Trophoblast cell (in vitro differentiated cells and primary cell): ENCODE data around the gene NDUFV1.

Experiments
- DNase-seq, 2 donors: peaks; one replicate each; pipeline ENCODE4 v3.0.0-alpha.2; 2016
- H2AFZ ChIP-seq: 2 replicates; pipeline ENCODE4 v1.6.1; 2013; ENCODE audit warnings: low read length, moderate library complexity, mild to moderate bottlenecking; ENCODE audit not compliant: insufficient read depth, poor library complexity
- H2AK5ac ChIP-seq: 2 replicates; pipeline ENCODE4 v1.6.1; 2013; ENCODE audit warnings: mild to moderate bottlenecking, low read length
- H2BK120ac ChIP-seq: 2 replicates; pipeline ENCODE4 v1.6.1; 2013; ENCODE audit warnings: low read length, mild to moderate bottlenecking, moderate library complexity; ENCODE audit not compliant: insufficient read depth, poor library complexity
- H2BK12ac ChIP-seq: 2 replicates; pipeline ENCODE4 v1.6.1; 2013; ENCODE audit warnings: mild to moderate bottlenecking, low read length, moderate library complexity
- H2BK5ac ChIP-seq: 2 replicates; pipeline ENCODE4 v1.6.1; 2013; ENCODE audit warnings: low read length, low read depth, moderate library complexity, mild to moderate bottlenecking; ENCODE audit not compliant: poor library complexity
- H3K14ac ChIP-seq: 2 replicates; pipeline ENCODE4 v1.6.1; 2013; ENCODE audit warnings: mild to moderate bottlenecking, low read length
- H3K18ac ChIP-seq: 2 replicates; pipeline ENCODE4 v1.6.1; 2013; ENCODE audit warnings: mild to moderate bottlenecking, low read length
- H3K23ac ChIP-seq: 2 replicates; pipeline ENCODE4 v1.6.1; 2013; ENCODE audit warnings: low read length
- H3K27ac ChIP-seq: 2 replicates; pipeline ENCODE4 v1.5.1; 2013; ENCODE audit warnings: low read depth, mild to moderate bottlenecking, inconsistent platforms, low read length, moderate library complexity
- H3K27me3 ChIP-seq: 2 replicates; pipeline ENCODE4 v1.6.1; 2013; ENCODE audit warnings: inconsistent platforms, mild to moderate bottlenecking, low read length, moderate library complexity; ENCODE audit not compliant: insufficient read depth
- H3K36me3 ChIP-seq, 2 experiments: 1 replicate in 1 of 2; 2 replicates in 1 of 2; pipeline ENCODE4 v1.6.1; 2013; ENCODE audit warnings: low read length in 2 of 2, mild to moderate bottlenecking in 2 of 2, moderate library complexity in 1 of 2; ENCODE audit not compliant: insufficient read depth in 2 of 2, control insufficient read depth in 1 of 2
- H3K4ac ChIP-seq: 2 replicates; pipeline ENCODE4 v1.6.1; 2013; ENCODE audit warnings: low read depth, mild to moderate bottlenecking, low read length, moderate library complexity
- H3K4me1 ChIP-seq, 2 experiments: 1 replicate in 1 of 2; 2 replicates in 1 of 2; pipeline ENCODE4 v1.6.1; 2013; ENCODE audit warnings: low read length in 2 of 2, mild to moderate bottlenecking in 2 of 2, moderate library complexity in 1 of 2; ENCODE audit not compliant: insufficient read depth in 2 of 2, control insufficient read depth in 1 of 2
- H3K4me2 ChIP-seq: 2 replicates; pipeline ENCODE4 v1.6.1; 2013; ENCODE audit warnings: inconsistent platforms, mild to moderate bottlenecking, low read length, moderate library complexity
- H3K4me3 ChIP-seq: 2 replicates; pipeline ENCODE4 v1.5.1; 2013; ENCODE audit warnings: mild to moderate bottlenecking, low read depth, low read length, inconsistent platforms
- H3K79me1 ChIP-seq: one replicate; pipeline ENCODE4 v1.6.1; 2013; ENCODE audit warnings: low read length
- H3K79me2 ChIP-seq: 2 replicates; pipeline ENCODE4 v1.6.1; 2013; ENCODE audit warnings: low read length, mild to moderate bottlenecking; ENCODE audit not compliant: control insufficient read depth, insufficient read depth, poor library complexity
- H3K9ac ChIP-seq: 2 replicates; pipeline ENCODE4 v1.6.1; 2013; ENCODE audit warnings: mild to moderate bottlenecking, low read length
- H3K9me3 ChIP-seq: 2 replicates; pipeline ENCODE4 v1.6.1; 2013; ENCODE audit warnings: low read depth, mild to moderate bottlenecking, control low read depth, inconsistent platforms, low read length; ENCODE audit not compliant: insufficient read depth
- H4K12ac ChIP-seq: 2 replicates; pipeline ENCODE4 v1.6.1; 2013; ENCODE audit warnings: low read depth, mild to moderate bottlenecking, low read length, moderate library complexity
- H4K8ac ChIP-seq: 2 replicates; pipeline ENCODE4 v1.6.1; 2013; ENCODE audit warnings: low read depth, mild to moderate bottlenecking, low read length, moderate library complexity
- H4K91ac ChIP-seq: one replicate; pipeline ENCODE4 v1.6.1; 2013; ENCODE audit warnings: low read depth, mild to moderate bottlenecking, low read length, moderate library complexity
- WGBS: extraction: QIAGEN DNeasy Blood & Tissue Kit; methylation state at CpG from one replicate; pipeline ENCODE4 v1.1.7; 2013; ENCODE audit warnings: missing lambda C conversion rate; ENCODE audit not compliant: insufficient read length, insufficient coverage; ENCODE audit errors: extremely low coverage; 5-methylcytosine and 5-hydroxymethylcytosine counted together

Gene NDUFV1

GRCh38 chr11:67584205-67584880, 22.4 kb upstream of the NDUFV1 start:
- Histone ChIP-seq H3K9me3 (peaks cover 4% of the 10 kb centered on the region), H3K79me1 (peaks cover 10% of the 10 kb centered on the region), H3K23ac (no peak overlapping the region), H3K18ac (peak overlapping the region; percentile 81), H3K27me3 (no peaks in the 10 kb centered on the region), H2BK12ac (no peak overlapping the region), H3K4me1 (peaks cover 23 to 27% of the 10 kb centered on the region in 2 experiments), H3K14ac (peak overlapping the region; percentile 75), H3K27ac (peak overlapping the region; percentile 84), H3K9ac (peak overlapping the region; percentile 94), H3K4ac (peak overlapping the region; percentile 93), H3K4me3 (peak overlapping the region; percentile 91), H2AFZ (no peak overlapping the region), H3K79me2 (peaks cover 19% of the 10 kb centered on the region), H4K12ac (peak overlapping the region; percentile 72), H2BK120ac (peak overlapping the region; percentile 4), H3K36me3 (peaks cover 28 to 32% of the 10 kb centered on the region in 2 experiments), H4K8ac (peak overlapping the region; percentile 85), H4K91ac (peak overlapping the region; percentile 87), H3K4me2 (peak overlapping the region; percentile 63), H2AK5ac (peak overlapping the region; percentile 69), H2BK5ac (peak overlapping the region; percentile 81)
- DNase-seq = peak; percentile 60 to 75
- WGBS = no CpG with 5 or more reads among the region's 33 CpGs

DNA sequence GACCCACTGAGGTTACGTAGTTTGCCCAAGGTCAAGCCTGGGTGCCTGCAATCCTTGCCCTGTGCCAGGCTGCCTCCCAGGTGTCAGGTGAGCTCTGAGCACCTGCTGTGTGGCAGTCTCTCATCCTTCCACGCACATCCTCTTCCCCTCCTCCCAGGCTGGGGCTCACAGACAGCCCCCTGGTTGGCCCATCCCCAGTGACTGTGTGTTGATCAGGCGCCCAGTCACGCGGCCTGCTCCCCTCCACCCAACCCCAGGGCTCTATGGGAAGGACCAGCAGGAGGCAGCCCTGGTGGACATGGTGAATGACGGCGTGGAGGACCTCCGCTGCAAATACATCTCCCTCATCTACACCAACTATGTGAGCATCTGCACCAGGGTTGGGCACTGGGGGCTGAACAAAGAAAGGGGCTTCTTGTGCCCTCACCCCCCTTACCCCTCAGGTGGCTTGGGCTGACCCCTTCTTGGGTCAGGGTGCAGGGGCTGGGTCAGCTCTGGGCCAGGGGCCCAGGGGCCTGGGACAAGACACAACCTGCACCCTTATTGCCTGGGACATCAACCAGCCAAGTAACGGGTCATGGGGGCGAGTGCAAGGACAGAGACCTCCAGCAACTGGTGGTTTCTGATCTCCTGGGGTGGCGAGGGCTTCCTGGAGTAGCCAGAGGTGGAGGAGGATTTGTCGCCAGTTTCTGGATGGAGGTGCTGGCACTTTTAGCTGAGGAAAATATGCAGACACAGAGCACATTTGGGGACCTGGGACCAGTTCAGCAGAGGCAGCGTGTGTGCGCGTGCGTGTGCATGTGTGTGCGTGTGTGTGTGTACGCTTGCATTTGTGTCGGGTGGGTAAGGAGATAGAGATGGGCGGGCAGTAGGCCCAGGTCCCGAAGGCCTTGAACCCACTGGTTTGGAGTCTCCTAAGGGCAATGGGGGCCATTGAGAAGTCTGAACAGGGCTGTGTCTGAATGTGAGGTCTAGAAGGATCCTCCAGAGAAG, 21.6 kb upstream of the NDUFV1 start:
- Histone ChIP-seq H4K12ac (no peak overlapping the region), H4K91ac (no peak overlapping the region), H2AFZ (no peak overlapping the region), H3K79me2 (peaks cover 19% of the 10 kb centered on the region), H3K27me3 (no peaks in the 10 kb centered on the region), H4K8ac (no peak overlapping the region), H2BK12ac (no peak overlapping the region), H2BK5ac (no peak overlapping the region), H3K14ac (peak overlapping the region; percentile 75), H3K18ac (peak overlapping the region; percentile 81), H3K4ac (peak overlapping the region; percentile 93), H3K79me1 (peaks cover 10% of the 10 kb centered on the region), H3K36me3 (peaks cover 28 to 32% of the 10 kb centered on the region in 2 experiments), H3K9me3 (peaks cover 4% of the 10 kb centered on the region), H2BK120ac (peak overlapping the region; percentile 4), H3K4me3 (peak overlapping the region; percentile 91), H2AK5ac (no peak overlapping the region), H3K27ac (no peak overlapping the region), H3K4me2 (peak overlapping the region; percentile 63), H3K4me1 (peaks cover 23 to 27% of the 10 kb centered on the region in 2 experiments), H3K9ac (peak overlapping the region; percentile 94), H3K23ac (no peak overlapping the region)
- no peak for DNase-seq
- no CpG with 5 or more reads among the region's 21 CpGs for WGBS

DNA sequence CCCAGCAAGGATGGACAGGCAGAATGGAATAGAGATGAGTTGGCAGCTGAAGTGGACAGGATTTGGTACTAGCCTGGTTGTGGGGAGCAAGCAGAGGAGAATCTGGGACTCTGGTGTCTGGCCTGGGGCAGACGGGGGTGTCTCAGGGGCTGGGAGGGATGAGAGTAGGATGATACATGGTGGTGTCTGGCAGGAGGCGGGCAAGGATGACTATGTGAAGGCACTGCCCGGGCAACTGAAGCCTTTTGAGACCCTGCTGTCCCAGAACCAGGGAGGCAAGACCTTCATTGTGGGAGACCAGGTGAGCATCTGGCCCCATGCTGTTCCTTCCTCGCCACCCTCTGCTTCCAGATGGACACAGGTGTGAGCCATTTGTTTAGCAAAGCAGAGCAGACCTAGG, 20.8 kb upstream of the NDUFV1 start:
- DNase-seq = no peak

GRCh38 chr11:67586568-67587250, 20.0 kb upstream of the NDUFV1 start:
- no peak overlapping the region for H2AFZ ChIP-seq
- no CpG with 5 or more reads among the region's 5 CpGs for WGBS
- H3K27ac ChIP-seq = no peak overlapping the region
- no peak overlapping the region for H3K14ac ChIP-seq
- H3K18ac ChIP-seq = no peak overlapping the region
- no peak for DNase-seq
- H3K79me1 ChIP-seq = peaks cover 10% of the 10 kb centered on the region
- H3K9me3 ChIP-seq = peaks cover 4% of the 10 kb centered on the region
- no peak overlapping the region for H4K12ac ChIP-seq
- peaks cover 28 to 32% of the 10 kb centered on the region in 2 experiments for H3K36me3 ChIP-seq
- H3K79me2 ChIP-seq = peaks cover 19% of the 10 kb centered on the region
- no peak overlapping the region for H3K4ac ChIP-seq
- H2BK12ac ChIP-seq = no peak overlapping the region
- peaks cover 20 to 25% of the 10 kb centered on the region in 2 experiments for H3K4me1 ChIP-seq
- no peak overlapping the region for H4K91ac ChIP-seq
- no peak overlapping the region for H3K4me2 ChIP-seq
- H3K27me3 ChIP-seq = no peaks in the 10 kb centered on the region
- no peak overlapping the region for H3K4me3 ChIP-seq
- no peak overlapping the region for H4K8ac ChIP-seq
- no peak overlapping the region for H2AK5ac ChIP-seq
- no peak overlapping the region for H3K23ac ChIP-seq
- H2BK5ac ChIP-seq = no peak overlapping the region
- H2BK120ac ChIP-seq = no peak overlapping the region
- no peak overlapping the region for H3K9ac ChIP-seq

More for the DNA sequence above, 20.8 kb upstream of the NDUFV1 start:
- Histone ChIP-seq H2BK12ac (no peak overlapping the region), H3K4me3 (no peak overlapping the region), H2BK5ac (no peak overlapping the region), H3K14ac (no peak overlapping the region), H3K27me3 (no peaks in the 10 kb centered on the region), H2BK120ac (no peak overlapping the region), H4K8ac (no peak overlapping the region), H4K12ac (no peak overlapping the region), H2AFZ (no peak overlapping the region), H3K36me3 (peaks cover 28 to 32% of the 10 kb centered on the region in 2 experiments), H3K18ac (no peak overlapping the region), H3K23ac (no peak overlapping the region), H3K4me2 (peak overlapping the region; percentile 63), H3K4me1 (peaks cover 23 to 27% of the 10 kb centered on the region in 2 experiments), H3K79me1 (peaks cover 10% of the 10 kb centered on the region), H3K27ac (no peak overlapping the region), H3K79me2 (peaks cover 19% of the 10 kb centered on the region), H4K91ac (no peak overlapping the region), H3K9ac (no peak overlapping the region), H3K9me3 (peaks cover 4% of the 10 kb centered on the region), H3K4ac (no peak overlapping the region), H2AK5ac (no peak overlapping the region)
- no CpG with 5 or more reads among the region's 4 CpGs for WGBS
